Endothelial cell (in vitro differentiated cells): Measurements from ENCODE around the gene LILRA5. TPM values are rescaled to one million over a fixed set of nuclear protein-coding genes. Genes with fewer than 3 reads are reported as not detected.
"Not testable (repeated sequence)": the region's sequence is repeated elsewhere in the genome, so short reads cannot be mapped to it uniquely, and the experiment has no call there.

Experiments
- DNase-seq: peaks from one replicate; pipeline ENCODE4 v3.0.0; 2021; ENCODE audit warnings: low spot score
- H3K27ac Mint-ChIP-seq: one replicate; pipeline ENCODE4 v1.8.0; 2021; ENCODE audit warnings: mixed read lengths, inconsistent platforms; ENCODE audit not compliant: unreplicated experiment
- H3K27me3 Mint-ChIP-seq: one replicate; pipeline ENCODE4 v1.8.0; 2021; ENCODE audit warnings: mild to moderate bottlenecking, moderate library complexity, mixed read lengths, inconsistent platforms; ENCODE audit not compliant: unreplicated experiment
- H3K36me3 Mint-ChIP-seq: one replicate; pipeline ENCODE4 v1.8.0; 2021; ENCODE audit warnings: mild to moderate bottlenecking, low read depth, mixed read lengths, inconsistent platforms; ENCODE audit not compliant: unreplicated experiment
- H3K4me1 Mint-ChIP-seq: one replicate; pipeline ENCODE4 v1.8.0; 2021; ENCODE audit warnings: mild to moderate bottlenecking, mixed read lengths, inconsistent platforms; ENCODE audit not compliant: unreplicated experiment
- H3K4me3 Mint-ChIP-seq: one replicate; pipeline ENCODE4 v1.8.0; 2021; ENCODE audit warnings: mild to moderate bottlenecking, mixed read lengths, inconsistent platforms; ENCODE audit not compliant: unreplicated experiment
- H3K9me3 Mint-ChIP-seq: one replicate; pipeline ENCODE4 v1.8.0; 2021; ENCODE audit warnings: mixed read lengths, inconsistent platforms; ENCODE audit not compliant: unreplicated experiment
- CTCF ChIP-seq: fragments of 200-600 bp; sonication (generic); IDR thresholded peaks from one replicate; pipeline ENCODE4 v1.5.0; 2021; ENCODE audit warnings: antibody characterized with exemption; ENCODE audit not compliant: unreplicated experiment
- total RNA-seq: library from RNA; stranded (reverse); fragmentation: NEBNext Ultra II Directional; extraction: Animal tissue kit (Norgen Biotek cat#: 25700); gene quantifications from one replicate; pipeline ENCODE4 v1.2.1, GENCODE V29; 2021; ENCODE audit not compliant: unreplicated experiment

The LILRA5 gene
- total RNA-seq, 1 donor from 2014 or later, result not detected

GRCh38 chr19:54333586-54334298, 20.8 kb upstream of the LILRA5 start:
- no peak overlapping the region for H3K27ac Mint-ChIP-seq
- no peaks in the 10 kb centered on the region for H3K9me3 Mint-ChIP-seq
- TF ChIP-seq CTCF, result no peak
- H3K4me3 Mint-ChIP-seq, result no peak overlapping the region
- H3K27me3 Mint-ChIP-seq, result peaks cover under 1% of the 10 kb centered on the region
- peaks cover 4% of the 10 kb centered on the region for H3K4me1 Mint-ChIP-seq
- H3K36me3 Mint-ChIP-seq, result no peaks in the 10 kb centered on the region
- no peak for DNase-seq

GRCh38 chr19:54332149-54332548, 19.2 kb upstream of the LILRA5 start:
- H3K4me1 Mint-ChIP-seq, result peaks cover 4% of the 10 kb centered on the region
- TF ChIP-seq CTCF, result no peak
- H3K27me3 Mint-ChIP-seq, result no peaks in the 10 kb centered on the region
- H3K9me3 Mint-ChIP-seq, result no peaks in the 10 kb centered on the region
- no peaks in the 10 kb centered on the region for H3K36me3 Mint-ChIP-seq
- no peak overlapping the region for H3K27ac Mint-ChIP-seq
- DNase-seq, result no peak
- no peak overlapping the region for H3K4me3 Mint-ChIP-seq

GRCh38 chr19:54331626-54332025, 18.7 kb upstream of the LILRA5 start:
- H3K4me1 Mint-ChIP-seq, result peaks cover 4% of the 10 kb centered on the region
- H3K36me3 Mint-ChIP-seq, result no peaks in the 10 kb centered on the region
- TF ChIP-seq CTCF, result no peak
- no peak overlapping the region for H3K4me3 Mint-ChIP-seq
- no peaks in the 10 kb centered on the region for H3K9me3 Mint-ChIP-seq
- DNase-seq, result no peak
- H3K27me3 Mint-ChIP-seq, result no peaks in the 10 kb centered on the region
- no peak overlapping the region for H3K27ac Mint-ChIP-seq

GRCh38 chr19:54329476-54330165, 16.7 kb upstream of the LILRA5 start:
- Mint-ChIP-seq H3K9me3 (no peaks in the 10 kb centered on the region), H3K27me3 (no peaks in the 10 kb centered on the region), H3K27ac (no peak overlapping the region), H3K36me3 (no peaks in the 10 kb centered on the region), H3K4me1 (no peaks in the 10 kb centered on the region), H3K4me3 (no peak overlapping the region)
- TF ChIP-seq CTCF, result no peak
- no peak for DNase-seq

- not testable (repeated sequence) for H3K4me3 Mint-ChIP-seq, H3K9me3 Mint-ChIP-seq, DNase-seq, H3K4me1 Mint-ChIP-seq, H3K27ac Mint-ChIP-seq, H3K27me3 Mint-ChIP-seq, H3K36me3 Mint-ChIP-seq
Measured at GRCh38 chr19:54328781-54329180, 15.8 kb upstream of the LILRA5 start.
